HG03342 (cell line): ENCODE data around the gene SLC38A2.
"Not testable (repeated sequence)": the region's sequence is repeated elsewhere in the genome, so short reads cannot be mapped to it uniquely, and the experiment has no call there.

Experiments
- ATAC-seq: cut with Tn5 transposase; IDR thresholded peaks from one replicate; pipeline ENCODE4 v1.9.1; 2021; ENCODE audit warnings: mild to moderate bottlenecking, moderate library complexity; ENCODE audit not compliant: unreplicated experiment

Gene SLC38A2

GRCh38 chr12:46332260-46332659, 40.3 kb downstream of the SLC38A2 start:
- ATAC-seq = no peak

- not testable (repeated sequence) for ATAC-seq
Measured at GRCh38 chr12:46325075-46325474, 47.5 kb downstream of the SLC38A2 start.

GRCh38 chr12:46320731-46321130, 51.8 kb downstream of the SLC38A2 start:
- no peak for ATAC-seq

- no peak for ATAC-seq
Measured at GRCh38 chr12:46318037-46318436, 54.5 kb downstream of the SLC38A2 start.
